ENCODE results near the gene ABCC4.

The ABCC4 gene

DNA sequence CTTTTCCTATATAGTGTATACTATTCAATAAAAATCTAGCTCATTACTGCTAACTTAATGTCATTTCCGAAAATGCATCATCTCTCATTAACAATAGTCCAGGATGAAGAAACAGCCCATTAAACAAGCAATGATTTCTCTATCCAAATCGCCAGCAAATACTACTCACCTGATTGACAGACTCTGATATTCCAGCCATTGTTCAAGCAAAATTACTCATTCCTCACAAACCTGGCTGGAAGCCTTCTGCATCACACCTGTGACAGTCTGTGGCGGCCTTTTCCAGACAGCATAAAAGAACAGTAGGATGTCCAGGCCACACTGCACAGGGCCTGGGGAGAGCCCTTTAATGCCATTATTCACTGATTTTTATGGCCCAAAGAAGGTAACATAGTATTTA lies 115.9 kb downstream of the ABCC4 start:
- in situ Hi-C loops (cut with MboI; ENCODE audit: low pct_unique_long_range_greater_than_20kb, low sequenced_read_pairs, unreplicated experiment): no loop called here
- TF ChIP-seq, protein P1, sequence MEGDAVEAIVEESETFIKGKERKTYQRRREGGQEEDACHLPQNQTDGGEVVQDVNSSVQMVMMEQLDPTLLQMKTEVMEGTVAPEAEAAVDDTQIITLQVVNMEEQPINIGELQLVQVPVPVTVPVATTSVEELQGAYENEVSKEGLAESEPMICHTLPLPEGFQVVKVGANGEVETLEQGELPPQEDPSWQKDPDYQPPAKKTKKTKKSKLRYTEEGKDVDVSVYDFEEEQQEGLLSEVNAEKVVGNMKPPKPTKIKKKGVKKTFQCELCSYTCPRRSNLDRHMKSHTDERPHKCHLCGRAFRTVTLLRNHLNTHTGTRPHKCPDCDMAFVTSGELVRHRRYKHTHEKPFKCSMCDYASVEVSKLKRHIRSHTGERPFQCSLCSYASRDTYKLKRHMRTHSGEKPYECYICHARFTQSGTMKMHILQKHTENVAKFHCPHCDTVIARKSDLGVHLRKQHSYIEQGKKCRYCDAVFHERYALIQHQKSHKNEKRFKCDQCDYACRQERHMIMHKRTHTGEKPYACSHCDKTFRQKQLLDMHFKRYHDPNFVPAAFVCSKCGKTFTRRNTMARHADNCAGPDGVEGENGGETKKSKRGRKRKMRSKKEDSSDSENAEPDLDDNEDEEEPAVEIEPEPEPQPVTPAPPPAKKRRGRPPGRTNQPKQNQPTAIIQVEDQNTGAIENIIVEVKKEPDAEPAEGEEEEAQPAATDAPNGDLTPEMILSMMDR (IDR thresholded peaks at IDR 0.05; ENCODE audit: extremely low read depth, insufficient read depth, missing control alignments): no peak
- no peak for DNase-seq (ENCODE audit: low spot score)

DNA sequence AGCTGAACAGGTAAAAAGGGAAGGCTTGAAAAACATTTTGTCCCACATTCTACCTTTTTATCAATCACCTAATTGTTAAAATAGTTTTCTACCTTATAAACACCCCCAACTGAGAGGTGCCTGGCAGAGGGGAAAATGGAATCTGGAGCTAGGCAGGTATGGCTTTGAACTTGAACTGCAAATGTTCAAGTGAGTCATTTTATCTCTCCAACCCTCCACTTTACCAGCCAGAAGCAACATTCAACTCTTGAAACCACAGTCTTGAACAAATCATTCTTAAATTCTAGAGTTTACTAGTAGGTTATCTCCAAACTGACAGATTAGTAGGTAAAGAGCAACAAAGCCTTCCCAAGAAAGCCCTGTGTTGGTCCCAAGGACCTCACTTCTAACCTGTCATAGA lies 116.9 kb downstream of the ABCC4 start:
- TF ChIP-seq, protein P1 (IDR thresholded peaks at IDR 0.05; ENCODE audit: extremely low read depth, insufficient read depth, missing control alignments): no peak
- in situ Hi-C loops (cut with MboI; ENCODE audit: low pct_unique_long_range_greater_than_20kb, low sequenced_read_pairs, unreplicated experiment): no loop called here
- DNase-seq (ENCODE audit: low spot score): no peak

GRCh38 chr13:95182570-95183265 lies 118.5 kb downstream of the ABCC4 start:
- in situ Hi-C loops (cut with MboI; ENCODE audit: low pct_unique_long_range_greater_than_20kb, low sequenced_read_pairs, unreplicated experiment): no loop called here
- DNase-seq (ENCODE audit: low spot score): peak; percentile 23
- TF ChIP-seq, protein P1 (IDR thresholded peaks at IDR 0.05; ENCODE audit: extremely low read depth, insufficient read depth, missing control alignments): no peak

- DNase-seq (ENCODE audit: low spot score): peak; percentile 45
- TF ChIP-seq, protein P1 (IDR thresholded peaks at IDR 0.05; ENCODE audit: extremely low read depth, insufficient read depth, missing control alignments): no peak
- in situ Hi-C loops (cut with MboI; ENCODE audit: low pct_unique_long_range_greater_than_20kb, low sequenced_read_pairs, unreplicated experiment): no loop called here
These were observed 119.7 kb downstream of the ABCC4 start for GRCh38 chr13:95181586-95181985.

GRCh38 chr13:95180513-95181245 lies 120.6 kb downstream of the ABCC4 start:
- DNase-seq (ENCODE audit: low spot score): no peak
- TF ChIP-seq, protein P1 (IDR thresholded peaks at IDR 0.05; ENCODE audit: extremely low read depth, insufficient read depth, missing control alignments): no peak
- in situ Hi-C loops (cut with MboI; ENCODE audit: low pct_unique_long_range_greater_than_20kb, low sequenced_read_pairs, unreplicated experiment): no loop called here

DNA sequence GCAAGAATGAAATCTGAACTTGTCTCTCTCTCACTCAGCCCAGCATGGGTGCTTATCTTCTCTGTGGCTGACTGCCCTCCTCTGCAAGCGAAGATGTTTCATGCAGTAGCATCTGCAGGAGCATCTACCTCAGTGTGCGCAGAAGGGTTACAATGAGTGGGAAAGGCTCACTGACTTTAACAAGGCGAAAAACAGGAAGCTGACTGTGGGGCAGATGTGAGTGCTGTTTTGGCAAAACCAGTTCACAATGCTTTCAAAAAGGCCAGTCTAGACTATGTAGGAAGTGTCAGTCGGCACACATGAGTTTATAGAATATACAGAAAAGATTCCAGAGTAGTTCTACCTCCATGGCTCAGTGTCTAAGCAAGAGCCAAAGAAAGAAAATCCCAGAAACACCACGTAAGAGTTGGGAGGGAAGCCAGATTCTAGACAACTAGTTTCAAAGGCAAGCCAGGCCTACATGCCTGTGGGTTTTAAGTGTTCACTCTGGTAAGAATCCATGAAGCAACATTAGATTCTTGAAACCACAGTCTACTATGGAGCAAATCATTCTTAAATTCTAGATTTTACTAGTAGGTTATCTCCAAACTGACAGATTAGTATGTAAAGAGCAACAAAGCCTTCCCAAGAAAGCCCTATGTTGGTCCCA lies 124.5 kb downstream of the ABCC4 start:
- TF ChIP-seq, protein P1 (IDR thresholded peaks at IDR 0.05; ENCODE audit: extremely low read depth, insufficient read depth, missing control alignments): no peak
- DNase-seq (ENCODE audit: low spot score): no peak
- in situ Hi-C loops (cut with MboI; ENCODE audit: low pct_unique_long_range_greater_than_20kb, low sequenced_read_pairs, unreplicated experiment): no loop called here
